SH-SY5Y (cell line): ENCODE measurements around the gene ZBTB20.

Experiments used
- GATA2 ChIP-seq: IDR thresholded peaks from 2 replicates; pipeline ENCODE4 v1.6.1; 2011; ENCODE audit warnings: mild to moderate bottlenecking, low read depth, low read length
- GATA3 ChIP-seq: IDR thresholded peaks from 2 replicates; pipeline ENCODE4 v1.6.1; 2011; ENCODE audit warnings: low read depth, mild to moderate bottlenecking, low read length, moderate library complexity

DNA sequence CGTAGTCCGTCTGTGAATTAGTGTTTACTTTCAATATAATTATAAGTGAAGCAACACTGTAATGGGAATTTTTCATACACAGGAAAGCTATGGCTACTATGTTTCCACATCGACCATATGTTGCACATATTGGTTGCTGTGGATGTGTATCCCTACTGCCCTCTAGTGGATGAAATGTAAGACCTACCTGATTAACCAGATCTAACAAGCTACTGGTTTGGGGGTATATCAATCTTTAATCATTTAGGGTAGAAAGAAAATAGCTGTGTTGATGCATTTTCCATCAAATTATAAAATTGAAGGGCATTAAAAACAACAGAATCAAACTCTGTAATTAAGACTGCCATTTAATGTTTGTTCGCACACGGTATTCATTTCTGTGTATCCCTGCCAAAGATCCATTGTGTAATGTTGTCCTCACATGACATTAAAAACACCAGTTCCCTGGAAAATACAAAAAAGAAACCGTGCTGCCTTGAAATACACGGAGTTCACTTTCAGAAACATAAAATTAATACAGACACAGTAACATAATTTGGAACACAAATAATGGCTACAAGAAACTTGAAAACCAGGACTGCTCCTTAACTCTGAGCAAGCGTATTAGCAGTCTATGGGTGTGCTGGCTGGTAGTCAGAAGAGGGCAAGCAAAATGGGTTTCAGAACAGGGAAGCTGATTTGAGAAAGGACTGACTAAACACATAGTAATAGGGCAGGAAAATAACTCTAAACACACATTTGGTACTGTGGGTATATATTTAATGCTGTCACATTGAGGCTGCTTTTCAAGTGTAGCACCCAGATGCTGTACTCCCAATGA, 728.2 kb downstream of the ZBTB20 start:
- no peak for TF ChIP-seq GATA2
- no peak for TF ChIP-seq GATA3
